ENCODE data around the gene SKAP2.

GRCh38 chr7:26687032-26687431 is 177.4 kb downstream of the SKAP2 start:
- TF ChIP-seq POLR2A (IDR thresholded peaks at IDR 0.05): no peak
- TF ChIP-seq CTCF (IDR thresholded peaks at IDR 0.05): no peak

All from thyroid gland (tissue), 4 donors.